ENCODE data around the gene IL17RD.

IL17RD gene

GRCh38 chr3:57164657-57165573 is at the start of gene IL17RD:
TSS of gene IL17RD (minus strand) at chr3:57165353. CDS start at chr3:57165286, 67 bp downstream.
- peak; percentile 92 for DNase-seq

DNA sequence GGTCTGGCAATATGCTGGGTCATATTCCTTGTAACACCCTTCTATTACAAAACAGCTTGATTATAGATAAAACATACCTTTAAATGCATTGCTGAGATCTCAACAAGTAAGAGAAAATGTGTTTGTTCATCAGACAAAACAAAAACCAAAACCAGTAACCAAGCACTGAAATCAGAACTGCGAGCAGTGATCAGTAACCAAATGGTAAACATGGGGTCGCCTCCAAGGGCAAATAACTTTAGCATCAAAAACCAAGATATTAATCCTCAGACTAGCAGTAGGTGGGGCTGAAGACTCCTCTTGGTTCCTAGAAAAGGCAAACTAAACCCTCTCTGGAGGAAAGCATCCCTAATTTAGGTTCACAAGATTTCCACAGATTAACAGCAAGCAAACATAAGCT is 41.3 kb upstream of the IL17RD start:
- DNase-seq, result no peak

GRCh38 chr3:57199895-57200297 is 34.7 kb upstream of the IL17RD start, which contains the start of gene HESX1:
TSS of gene HESX1 (minus strand) at chr3:57199978. CDS start at chr3:57199918, 60 bp downstream.
- DNase-seq, result peak; percentile 22

- no peak for DNase-seq
Observed at GRCh38 chr3:57194641-57195040, 29.5 kb upstream of the IL17RD start.

- DNase-seq, result no peak
Observed at GRCh38 chr3:57192028-57192427, 26.9 kb upstream of the IL17RD start.

- DNase-seq, result no peak
Observed at GRCh38 chr3:57184526-57184925, 19.4 kb upstream of the IL17RD start.

DNA sequence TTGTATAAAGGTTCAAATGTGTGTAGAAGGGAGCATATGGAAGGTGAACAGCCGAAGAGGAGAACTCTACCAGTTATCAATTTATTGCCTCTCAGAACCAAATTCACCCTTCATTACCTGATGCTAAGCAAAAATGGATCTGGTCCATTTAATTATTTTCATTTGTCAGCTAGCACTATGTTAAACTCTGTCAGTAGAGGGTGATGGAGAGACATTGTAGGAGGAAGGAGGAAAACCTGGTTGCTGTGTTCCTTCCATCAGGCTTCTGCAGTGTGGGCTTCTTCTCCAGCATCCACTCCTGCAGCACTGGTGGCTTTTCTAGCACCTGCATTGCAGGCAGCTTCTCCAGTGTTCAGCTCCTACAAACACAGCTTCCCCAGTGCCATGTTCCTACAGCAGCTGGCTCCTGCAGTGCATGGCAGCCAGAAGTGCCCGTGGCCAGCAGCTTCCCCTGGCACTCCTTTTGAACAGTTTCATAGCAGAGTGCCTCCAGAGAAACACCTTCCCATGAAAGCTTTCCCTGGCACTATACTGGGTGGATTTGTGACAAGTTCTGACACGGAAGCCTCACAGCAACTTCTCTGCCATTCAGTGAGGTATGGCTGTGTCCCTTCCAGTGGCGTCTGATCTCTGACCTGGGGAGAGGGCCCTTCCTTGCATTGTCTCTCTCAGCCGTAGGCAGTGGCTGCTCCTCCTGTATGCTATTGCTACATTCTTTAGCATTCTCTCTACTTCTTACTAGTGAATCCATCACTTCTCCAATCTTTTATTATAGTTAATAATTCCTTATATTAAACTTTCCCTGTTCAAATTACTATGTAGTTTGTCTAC is 14.6 kb upstream of the IL17RD start:
- DNase-seq, result peak; percentile 66

GRCh38 chr3:57176045-57176444 is 10.9 kb upstream of the IL17RD start:
- DNase-seq, result no peak

- no peak for DNase-seq
Observed at GRCh38 chr3:57173687-57174086, 8.5 kb upstream of the IL17RD start.

DNA sequence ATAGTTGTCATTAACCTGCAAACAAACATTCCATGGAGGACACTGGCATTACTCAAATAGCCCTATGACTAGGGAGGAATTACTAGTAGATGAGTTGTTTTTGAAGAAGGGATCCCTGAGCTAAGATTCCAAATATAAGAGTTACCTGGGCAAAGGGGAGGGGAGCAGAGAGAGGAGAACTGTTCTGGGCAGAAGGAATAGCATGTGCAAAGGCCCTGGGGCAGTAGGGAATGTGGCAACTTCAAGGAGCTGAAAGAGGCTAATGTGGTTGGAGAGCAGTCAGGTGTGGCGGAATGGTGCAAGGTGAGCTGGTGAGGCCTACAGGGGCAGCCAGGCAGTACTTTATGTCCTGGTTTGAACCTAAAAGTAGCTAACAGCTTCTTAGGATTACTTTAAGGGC is 5.8 kb upstream of the IL17RD start:
- DNase-seq, result no peak

GRCh38 chr3:57169872-57170623 is 4.9 kb upstream of the IL17RD start:
- peak; percentile 83 for DNase-seq

GRCh38 chr3:57169108-57169507 is 4.0 kb upstream of the IL17RD start:
- no peak for DNase-seq

DNA sequence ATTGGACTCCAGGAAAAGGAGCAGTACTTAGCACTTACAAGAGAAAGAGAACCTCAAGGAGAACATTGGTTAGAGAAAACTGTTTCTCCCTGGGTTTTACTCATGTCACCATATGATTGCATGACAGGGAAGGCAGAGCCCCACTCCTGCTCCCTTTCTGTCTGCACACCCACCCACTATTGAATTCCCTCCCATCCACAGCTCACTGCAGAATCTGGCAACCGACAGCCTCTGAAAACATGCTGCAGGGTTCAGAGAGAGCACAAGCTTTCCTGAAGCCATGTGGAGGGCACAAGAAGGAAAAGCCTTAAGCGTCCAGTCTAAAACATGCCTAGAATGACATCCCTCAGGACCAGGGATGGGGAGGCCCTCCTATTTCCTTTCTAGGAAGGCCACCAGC is 3.0 kb upstream of the IL17RD start:
- DNase-seq, result no peak

- DNase-seq, result no peak
Observed at GRCh38 chr3:57166660-57167059, 1.5 kb upstream of the IL17RD start.

GRCh38 chr3:57165641-57166040 is 488 bp upstream of the IL17RD start:
- no peak for DNase-seq

GRCh38 chr3:57164217-57164656 is 916 bp downstream of the IL17RD start:
- peak; percentile 29 for DNase-seq

GRCh38 chr3:57163751-57164150 is 1.4 kb downstream of the IL17RD start:
- DNase-seq, result no peak

- DNase-seq, result no peak
Observed at GRCh38 chr3:57161915-57162314, 3.2 kb downstream of the IL17RD start.

- no peak for DNase-seq
Observed at GRCh38 chr3:57160765-57161538, 4.2 kb downstream of the IL17RD start.

DNA sequence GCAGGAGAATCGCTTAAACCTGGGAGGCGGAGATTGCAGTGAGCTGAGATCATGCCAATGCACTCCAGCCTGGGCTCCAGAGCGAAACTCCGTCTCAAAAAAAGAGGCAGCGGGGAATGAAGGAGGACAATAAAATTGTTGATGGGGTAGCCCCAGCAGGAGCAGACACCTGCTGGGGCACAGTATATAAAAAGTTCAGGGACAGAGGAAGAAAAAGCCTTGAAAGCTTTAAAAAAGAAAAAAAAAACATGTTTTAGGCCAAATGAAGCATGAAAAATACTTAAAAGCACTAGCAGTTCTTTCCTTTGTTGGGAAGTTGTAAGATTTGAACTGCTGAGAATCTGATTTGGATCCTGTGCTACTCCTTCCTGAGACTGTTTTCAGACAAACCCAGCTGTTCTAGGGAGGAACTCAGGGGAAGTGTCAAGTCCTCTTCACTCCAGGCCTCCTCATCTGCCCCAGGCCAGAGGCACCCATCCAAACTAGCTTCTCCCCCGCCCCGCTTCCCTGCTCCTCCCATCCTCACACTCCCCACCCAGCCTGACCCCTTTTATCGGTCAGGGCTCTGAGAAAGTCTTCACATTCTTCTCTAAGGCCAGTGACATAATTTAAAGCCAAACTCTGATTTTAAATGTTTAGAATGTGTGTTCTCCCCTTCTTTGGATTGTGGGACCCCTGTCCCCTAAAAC is 4.9 kb downstream of the IL17RD start:
- DNase-seq, result no peak

Measured in hematopoietic multipotent progenitor cell treated with erythropoietin and hydrocortisone succinate and interleukin-3 and kit ligand, for 4 days (in vitro differentiated cells).